ENCODE results near the gene TBC1D4. TPM values are rescaled to one million over a fixed set of nuclear protein-coding genes. Genes with fewer than 3 reads are reported as not detected.

The TBC1D4 gene
- total and polyA plus RNA-seq, 10 donors: 10.1 to 67.0 (median 21.6) TPM

- TF ChIP-seq POLR2AphosphoS5 (IDR thresholded peaks at IDR 0.05) (no peak), CTCF (IDR thresholded peaks at IDR 0.05 in 8 of 11, conservative IDR thresholded peaks at IDR 0.05 in 3 of 11) (no peak), POLR2A (IDR thresholded peaks at IDR 0.05) (no peak)
- Histone ChIP-seq H3K4me3 (no peak overlapping the region), H3K4me1 (no peaks in the 10 kb centered on the region), H3K36me3 (no peaks in the 10 kb centered on the region), H3K9me3 (peaks cover 0 to 13% (median 5%) of the 10 kb centered on the region in 8 donors), H3K27ac (no peak overlapping the region), H3K27me3 (replicated peaks in 1 of 7) (no peaks in the 10 kb centered on the region)
- no peak for DNase-seq
- intact Hi-C loops (cut with DNase I; ENCODE audit: low total_unique reads): no loop called here
- 43 to 71% (median 59%) methylated on average over 5 of the region's 5 CpGs for WGBS, 5 donors
These were observed 86.9 kb downstream of the TBC1D4 start for GRCh38 chr13:75395066-75395465.

GRCh38 chr13:75393839-75394520 is 88.0 kb downstream of the TBC1D4 start:
- no peak for TF ChIP-seq CTCF (IDR thresholded peaks at IDR 0.05 in 8 of 11, conservative IDR thresholded peaks at IDR 0.05 in 3 of 11)
- no peak for TF ChIP-seq POLR2AphosphoS5 (IDR thresholded peaks at IDR 0.05)
- TF ChIP-seq POLR2A (IDR thresholded peaks at IDR 0.05): no peak

GRCh38 chr13:75391432-75392100 is 90.4 kb downstream of the TBC1D4 start:
- Histone ChIP-seq H3K9me3 (no peaks in the 10 kb centered on the region), H3K36me3 (no peaks in the 10 kb centered on the region), H3K4me1 (no peaks in the 10 kb centered on the region), H3K27ac (no peak overlapping the region), H3K27me3 (replicated peaks in 1 of 7) (no peaks in the 10 kb centered on the region), H3K4me3 (no peak overlapping the region)
- no peak for DNase-seq
- TF ChIP-seq POLR2AphosphoS5 (IDR thresholded peaks at IDR 0.05) (no peak), POLR2A (IDR thresholded peaks at IDR 0.05) (no peak), CTCF (IDR thresholded peaks at IDR 0.05 in 8 of 11, conservative IDR thresholded peaks at IDR 0.05 in 3 of 11) (no peak)
- WGBS, 5 donors: 85 to 94% (median 86%) methylated on average over 3 of the region's 3 CpGs
- intact Hi-C loops (cut with DNase I; ENCODE audit: low total_unique reads): no loop called here

More at GRCh38 chr13:75393839-75394520, 88.0 kb downstream of the TBC1D4 start:
- intact Hi-C loops (cut with DNase I; ENCODE audit: low total_unique reads): no loop called here
- 61 to 66% (median 63%) methylated on average over 5 of the region's 5 CpGs for WGBS, 5 donors
- Histone ChIP-seq H3K4me1 (no peaks in the 10 kb centered on the region), H3K36me3 (no peaks in the 10 kb centered on the region), H3K27me3 (replicated peaks in 1 of 7) (no peaks in the 10 kb centered on the region), H3K9me3 (peaks cover 0 to 5% (median 2%) of the 10 kb centered on the region in 8 donors), H3K4me3 (no peak overlapping the region), H3K27ac (no peak overlapping the region)
- DNase-seq: no peak

- Histone ChIP-seq H3K9me3 (no peaks in the 10 kb centered on the region), H3K27me3 (replicated peaks in 1 of 7) (no peaks in the 10 kb centered on the region), H3K27ac (no peak overlapping the region), H3K36me3 (no peaks in the 10 kb centered on the region), H3K4me1 (no peaks in the 10 kb centered on the region), H3K4me3 (no peak overlapping the region)
- DNase-seq: no peak
- TF ChIP-seq CTCF (IDR thresholded peaks at IDR 0.05 in 8 of 11, conservative IDR thresholded peaks at IDR 0.05 in 3 of 11) (no peak), POLR2AphosphoS5 (IDR thresholded peaks at IDR 0.05) (no peak), POLR2A (IDR thresholded peaks at IDR 0.05) (no peak)
- WGBS, 5 donors: 91 to 95% (median 93%) methylated on average over 5 of the region's 5 CpGs
- intact Hi-C loops (cut with DNase I; ENCODE audit: low total_unique reads): no loop called here
These were observed 91.7 kb downstream of the TBC1D4 start for GRCh38 chr13:75390229-75390628.
